B cell (primary cell): ENCODE results near the gene BABAM2. TPM values are rescaled to one million over a fixed set of nuclear protein-coding genes. Genes with fewer than 3 reads are reported as not detected.

Experiments
- ATAC-seq: fragments of 200-7000 bp; cut with Tn5 transposase; one replicate; pipeline ENCODE4 v1.10.0; 2021; ENCODE audit warnings: low read depth, mild to moderate bottlenecking, moderate number of reproducible peaks, moderate library complexity
- CTCF ChIA-PET: fragments of 350-600 bp; sonication (Branson Sonifier 250); formaldehyde crosslinking; loops from one replicate; lab custom pipeline; 2021; ENCODE audit warnings: antibody characterized with exemption, inconsistent platforms; lab: Charles Lee
- POLR2A ChIA-PET: fragments of 350-600 bp; sonication (Branson Sonifier 250); formaldehyde crosslinking; loops from one replicate; lab custom pipeline; 2021; ENCODE audit warnings: antibody characterized with exemption; lab: Charles Lee
- DNase-seq: peaks from one replicate; pipeline ENCODE4 v3.0.0; 2013
- H2AFZ ChIP-seq: 2 replicates; pipeline ENCODE4 v1.6.1; 2012; ENCODE audit warnings: mild to moderate bottlenecking, low read depth, low read length; ENCODE audit not compliant: insufficient read depth, poor library complexity, severe bottlenecking
- H3K27ac ChIP-seq, 2 donors: 1 replicate in 1 of 2; 2 replicates in 1 of 2; pipeline ENCODE4 v1.5.1; 2012 to 2013; ENCODE audit warnings: low read length in 2 of 2, mild to moderate bottlenecking in 2 of 2, moderate library complexity in 1 of 2
- H3K27me3 ChIP-seq, 4 experiments: fragments of 200-600 bp in 1 of 4; sonication (generic) in 1 of 4; replicated peaks in 1 of 4; 1 replicate in 2 of 4; 2 replicates in 2 of 4; pipeline versions ENCODE4 v1.6.1 to v1.7.0; 2013 to 2016; ENCODE audit warnings: low read length in 3 of 4, mild to moderate bottlenecking in 2 of 4, mixed read lengths in 1 of 4, moderate library complexity in 1 of 4; ENCODE audit not compliant: insufficient read depth in 4 of 4, control insufficient read depth in 3 of 4; ENCODE audit errors: control extremely low read depth in 1 of 4
- H3K36me3 ChIP-seq, 2 experiments: replicated peaks in 1 of 2; 1 replicate in 1 of 2; 2 replicates in 1 of 2; pipeline versions ENCODE4 v1.6.1 to v1.7.1; 2013; ENCODE audit warnings: low read length in 1 of 2; ENCODE audit not compliant: insufficient read depth in 2 of 2, control insufficient read depth in 1 of 2; ENCODE audit errors: control extremely low read depth in 1 of 2, extremely low read depth in 1 of 2
- H3K4me1 ChIP-seq, 2 donors: fragments of 200-600 bp in 1 of 2; sonication (generic) in 1 of 2; 1 replicate in 1 of 2; 2 replicates in 1 of 2; pipeline versions ENCODE4 v1.5.1 to v1.6.1; 2013 to 2017; ENCODE audit warnings: low read length in 2 of 2; ENCODE audit not compliant: control insufficient read depth in 2 of 2, insufficient read depth in 2 of 2
- H3K4me2 ChIP-seq: replicated peaks from 2 replicates; pipeline ENCODE3; 2012; ENCODE audit warnings: mild to moderate bottlenecking, low read depth, low read length; ENCODE audit not compliant: poor library complexity, severe bottlenecking
- H3K4me3 ChIP-seq, 5 experiments: fragments of 200-600 bp in 1 of 5; sonication (generic) in 1 of 5; 1 replicate in 3 of 5; 2 replicates in 2 of 5; pipeline versions ENCODE4 v1.5.1 to v1.7.0; 2011 to 2016; ENCODE audit warnings: low read length in 4 of 5, mild to moderate bottlenecking in 4 of 5, low read depth in 2 of 5, control low read depth in 1 of 5, moderate library complexity in 1 of 5; ENCODE audit not compliant: insufficient read depth in 1 of 5; ENCODE audit errors: control extremely low read depth in 1 of 5, extremely low read depth in 1 of 5
- H3K79me2 ChIP-seq: fragments of 200-600 bp; sonication (generic); one replicate; pipeline ENCODE4 v1.6.0; 2016; ENCODE audit warnings: low read length; ENCODE audit not compliant: control insufficient read depth, insufficient read depth
- H3K9ac ChIP-seq: fragments of 200-600 bp; sonication (generic); 2 replicates; pipeline ENCODE4 v1.6.1; 2017; ENCODE audit warnings: mild to moderate bottlenecking, low read length, moderate library complexity
- H3K9me3 ChIP-seq, 3 donors: one replicate each; pipeline versions ENCODE4 v1.6.1 to v1.7.1; 2013; ENCODE audit warnings: low read length in 2 of 3; ENCODE audit not compliant: control insufficient read depth in 2 of 3, insufficient read depth in 1 of 3; ENCODE audit errors: control extremely low read depth in 1 of 3
- H4K20me1 ChIP-seq: 2 replicates; pipeline ENCODE4 v1.6.0; 2012; ENCODE audit warnings: mild to moderate bottlenecking, low read length; ENCODE audit not compliant: insufficient read depth, control insufficient read depth, poor library complexity, severe bottlenecking
- H3K27ac Mint-ChIP-seq: one replicate; pipeline ENCODE4 v1.8.0; 2021; ENCODE audit warnings: mixed read lengths
- H3K27me3 Mint-ChIP-seq: one replicate; pipeline ENCODE4 v1.8.0; 2021; ENCODE audit warnings: mixed read lengths
- H3K4me1 Mint-ChIP-seq: one replicate; pipeline ENCODE4 v1.8.0; 2021; ENCODE audit warnings: mixed read lengths
- H3K4me3 Mint-ChIP-seq: one replicate; pipeline ENCODE4 v1.8.0; 2021; ENCODE audit warnings: mixed read lengths
- H3K9me3 Mint-ChIP-seq: one replicate; pipeline ENCODE4 v1.8.0; 2022; ENCODE audit warnings: mixed read lengths; ENCODE audit not compliant: insufficient read depth
- EZH2 ChIP-seq: IDR thresholded peaks from 2 replicates; pipeline ENCODE4 v1.6.1; 2012; ENCODE audit warnings: borderline replicate concordance, low read depth, mild to moderate bottlenecking, moderate library complexity, low read length; ENCODE audit not compliant: insufficient read depth, poor library complexity, severe bottlenecking
- WGBS: methylation state at CpG from one replicate; pipeline ENCODE4 v1.1.5; 2013; ENCODE audit warnings: missing lambda C conversion rate; ENCODE audit not compliant: insufficient coverage; 5-methylcytosine and 5-hydroxymethylcytosine counted together
- intact Hi-C: fragments of 100-400 bp; cut with micrococcal nuclease; formaldehyde crosslinking; loops from one replicate; pipeline ENCODE4 v1.10.0; 2022
- polyA plus RNA-seq: library from polyadenylated mRNA; depleted of rRNA; stranded (reverse); fragments of >200 nt; gene quantifications from 2 replicates; pipeline ENCODE4 v1.2.3, GENCODE V29; 2012
- total RNA-seq, 2 donors: library from RNA; stranded (reverse); fragments of 120-200 nt in 1 of 2; gene quantifications; 1 replicate in 1 of 2; 2 replicates in 1 of 2; pipeline versions ENCODE4 v1.2.3 to v1.2.4, GENCODE V29; 2013 to 2022
- TF ChIP-seq, protein P1 (sequence below): fragments of 200-600 bp; IDR thresholded peaks from one replicate; pipeline ENCODE4 v1.8.0; 2022; ENCODE audit warnings: antibody characterized with exemption, mild to moderate bottlenecking

Gene BABAM2
- total and polyA plus RNA-seq, 2 donors (not counting 1 experiment from before 2014, with no cell fraction given) = 22.3 to 69.6 TPM

DNA sequence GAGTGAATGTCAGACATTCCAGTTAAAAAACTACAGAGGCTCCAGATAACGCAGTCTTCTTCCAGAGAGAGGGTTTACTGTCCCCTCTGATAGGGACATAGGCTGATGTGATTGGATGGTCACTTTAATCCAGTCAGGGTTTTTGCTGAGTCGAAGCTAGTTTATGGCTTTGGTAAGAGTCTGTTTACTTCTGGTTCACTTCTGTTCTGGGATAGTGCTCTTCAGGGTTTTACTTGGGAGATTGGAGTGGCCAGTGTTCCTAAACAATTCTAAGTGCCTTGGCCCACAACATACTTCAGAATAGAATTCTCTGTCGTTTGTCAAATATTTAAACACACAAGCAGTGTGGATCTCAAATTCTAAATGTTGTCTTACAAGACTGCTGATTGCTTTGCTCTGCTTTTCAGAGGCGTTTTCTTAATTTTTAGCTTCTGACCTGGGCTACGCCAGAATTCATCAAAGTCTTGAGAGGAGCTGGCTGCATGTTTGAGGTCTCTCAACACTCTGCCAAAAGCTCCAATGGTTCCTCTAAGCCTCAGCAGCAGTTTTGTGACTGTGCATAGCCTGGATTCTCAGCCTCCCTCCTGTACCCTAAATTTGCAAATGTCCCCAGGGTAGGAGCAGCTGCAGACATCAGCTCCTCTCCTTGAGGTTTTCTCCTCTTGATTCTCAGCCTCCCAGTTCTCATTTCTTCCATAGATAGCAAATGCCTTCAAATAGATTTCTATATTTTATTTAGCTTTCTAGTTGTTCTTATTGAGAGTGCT lies 105.8 kb downstream of the BABAM2 start:
- no peak overlapping the region for H3K4me3 Mint-ChIP-seq
- no peaks in the 10 kb centered on the region for H3K79me2 ChIP-seq
- DNase-seq = no peak
- no peaks in the 10 kb centered on the region for H3K27me3 ChIP-seq
- H3K9me3 ChIP-seq = peaks cover 0 to 4% (median 0%) of the 10 kb centered on the region in 3 donors
- intact Hi-C loops = no loop called here
- H3K9me3 Mint-ChIP-seq = peaks cover 4% of the 10 kb centered on the region
- no peak for ATAC-seq
- H3K9ac ChIP-seq = no peak overlapping the region
- H4K20me1 ChIP-seq = no peaks in the 10 kb centered on the region
- no peak overlapping the region for H3K4me3 ChIP-seq
- no peak overlapping the region for H3K4me2 ChIP-seq
- H3K36me3 ChIP-seq = no peaks in the 10 kb centered on the region
- POLR2A ChIA-PET = no interaction called here
- H3K4me1 ChIP-seq = no peaks in the 10 kb centered on the region
- no peak overlapping the region for H2AFZ ChIP-seq
- TF ChIP-seq, protein P1, sequence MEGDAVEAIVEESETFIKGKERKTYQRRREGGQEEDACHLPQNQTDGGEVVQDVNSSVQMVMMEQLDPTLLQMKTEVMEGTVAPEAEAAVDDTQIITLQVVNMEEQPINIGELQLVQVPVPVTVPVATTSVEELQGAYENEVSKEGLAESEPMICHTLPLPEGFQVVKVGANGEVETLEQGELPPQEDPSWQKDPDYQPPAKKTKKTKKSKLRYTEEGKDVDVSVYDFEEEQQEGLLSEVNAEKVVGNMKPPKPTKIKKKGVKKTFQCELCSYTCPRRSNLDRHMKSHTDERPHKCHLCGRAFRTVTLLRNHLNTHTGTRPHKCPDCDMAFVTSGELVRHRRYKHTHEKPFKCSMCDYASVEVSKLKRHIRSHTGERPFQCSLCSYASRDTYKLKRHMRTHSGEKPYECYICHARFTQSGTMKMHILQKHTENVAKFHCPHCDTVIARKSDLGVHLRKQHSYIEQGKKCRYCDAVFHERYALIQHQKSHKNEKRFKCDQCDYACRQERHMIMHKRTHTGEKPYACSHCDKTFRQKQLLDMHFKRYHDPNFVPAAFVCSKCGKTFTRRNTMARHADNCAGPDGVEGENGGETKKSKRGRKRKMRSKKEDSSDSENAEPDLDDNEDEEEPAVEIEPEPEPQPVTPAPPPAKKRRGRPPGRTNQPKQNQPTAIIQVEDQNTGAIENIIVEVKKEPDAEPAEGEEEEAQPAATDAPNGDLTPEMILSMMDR = no peak
- no peak for TF ChIP-seq EZH2
- CTCF ChIA-PET = interaction anchor here (1.1 kb wide), 1 partner anchor 15 kb away, joined by 3 read pairs; no protein-coding TSS in a partner anchor
- no peaks in the 10 kb centered on the region for H3K27me3 Mint-ChIP-seq
- H3K4me1 Mint-ChIP-seq = no peaks in the 10 kb centered on the region
- H3K27ac Mint-ChIP-seq = no peak overlapping the region
- H3K27ac ChIP-seq = no peak overlapping the region
- 95% methylated on average over 4 of the region's 5 CpGs for WGBS

DNA sequence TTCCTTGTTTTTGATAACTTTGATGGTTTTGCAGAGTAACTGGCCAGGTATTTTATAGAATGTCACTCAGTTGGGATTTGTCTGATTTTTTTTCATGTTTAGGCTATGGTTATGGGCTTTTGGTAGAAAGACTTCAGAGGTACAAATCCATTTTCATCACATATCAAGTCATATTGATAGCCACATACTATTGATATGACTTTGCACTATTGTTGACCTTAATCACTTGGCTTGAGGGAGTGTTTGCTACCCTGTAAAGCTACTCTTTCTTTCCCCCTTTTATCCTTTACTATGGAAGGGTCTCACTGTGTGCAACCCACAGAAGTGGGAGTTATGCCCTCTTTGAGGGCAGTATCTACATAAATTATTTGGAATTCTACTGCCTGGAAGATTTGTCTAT lies 109.8 kb downstream of the BABAM2 start:
- Histone ChIP-seq H3K4me3 (no peak overlapping the region), H4K20me1 (no peaks in the 10 kb centered on the region), H3K9ac (no peak overlapping the region), H2AFZ (no peak overlapping the region), H3K27ac (no peak overlapping the region), H3K9me3 (no peaks in the 10 kb centered on the region), H3K27me3 (no peaks in the 10 kb centered on the region), H3K79me2 (no peaks in the 10 kb centered on the region), H3K4me2 (no peak overlapping the region), H3K4me1 (no peaks in the 10 kb centered on the region), H3K36me3 (no peaks in the 10 kb centered on the region)
- ChIA-PET CTCF (no interaction called here), POLR2A (no interaction called here)
- Mint-ChIP-seq H3K27ac (no peak overlapping the region), H3K4me3 (no peak overlapping the region), H3K4me1 (peaks cover 8% of the 10 kb centered on the region), H3K27me3 (no peaks in the 10 kb centered on the region), H3K9me3 (peaks cover 3% of the 10 kb centered on the region)
- no peak for ATAC-seq
- no peak for TF ChIP-seq EZH2
- TF ChIP-seq, protein P1 = no peak
- intact Hi-C loops = no loop called here
- DNase-seq = no peak
